HG03575 (cell line): ENCODE data around the gene TANK.
A peak's percentile ranks its signal among the peaks of the same experiment; 100 is the strongest.

ENCODE experiments used
- ATAC-seq: cut with Tn5 transposase; IDR thresholded peaks from one replicate; pipeline ENCODE4 v1.9.1; 2021; ENCODE audit not compliant: unreplicated experiment, insufficient number of reproducible peaks, low FRiP score; ENCODE audit errors: extremely low read depth

Gene TANK

GRCh38 chr2:161160226-161161073, at the start of gene TANK:
TSS of gene TANK (plus strand) at chr2:161160428. CDS start at chr2:161179663, 19,235 bp downstream.
- ATAC-seq: peak; percentile 70

DNA sequence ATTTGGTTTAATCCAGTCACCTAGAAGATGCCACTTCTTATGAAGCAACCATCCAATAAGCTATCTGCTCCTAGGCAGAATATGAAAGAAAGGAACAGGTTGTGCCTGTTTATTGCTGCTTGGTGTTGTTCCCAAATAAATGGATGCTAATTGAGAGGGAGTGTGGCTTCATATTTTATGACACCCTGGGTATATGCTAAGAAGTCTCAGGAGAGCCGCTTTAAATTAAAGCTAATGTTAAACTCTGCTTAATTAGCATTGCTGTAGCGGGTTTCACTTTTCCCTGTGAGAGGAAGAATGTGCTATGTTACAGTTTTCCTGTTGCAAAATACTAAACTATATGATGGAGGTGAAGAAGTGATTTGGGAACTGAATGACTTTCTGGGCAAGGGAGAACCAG, 48.7 kb upstream of the TANK start:
- ATAC-seq: no peak

- ATAC-seq: no peak
Observed at GRCh38 chr2:161112908-161113307, 47.3 kb upstream of the TANK start.

DNA sequence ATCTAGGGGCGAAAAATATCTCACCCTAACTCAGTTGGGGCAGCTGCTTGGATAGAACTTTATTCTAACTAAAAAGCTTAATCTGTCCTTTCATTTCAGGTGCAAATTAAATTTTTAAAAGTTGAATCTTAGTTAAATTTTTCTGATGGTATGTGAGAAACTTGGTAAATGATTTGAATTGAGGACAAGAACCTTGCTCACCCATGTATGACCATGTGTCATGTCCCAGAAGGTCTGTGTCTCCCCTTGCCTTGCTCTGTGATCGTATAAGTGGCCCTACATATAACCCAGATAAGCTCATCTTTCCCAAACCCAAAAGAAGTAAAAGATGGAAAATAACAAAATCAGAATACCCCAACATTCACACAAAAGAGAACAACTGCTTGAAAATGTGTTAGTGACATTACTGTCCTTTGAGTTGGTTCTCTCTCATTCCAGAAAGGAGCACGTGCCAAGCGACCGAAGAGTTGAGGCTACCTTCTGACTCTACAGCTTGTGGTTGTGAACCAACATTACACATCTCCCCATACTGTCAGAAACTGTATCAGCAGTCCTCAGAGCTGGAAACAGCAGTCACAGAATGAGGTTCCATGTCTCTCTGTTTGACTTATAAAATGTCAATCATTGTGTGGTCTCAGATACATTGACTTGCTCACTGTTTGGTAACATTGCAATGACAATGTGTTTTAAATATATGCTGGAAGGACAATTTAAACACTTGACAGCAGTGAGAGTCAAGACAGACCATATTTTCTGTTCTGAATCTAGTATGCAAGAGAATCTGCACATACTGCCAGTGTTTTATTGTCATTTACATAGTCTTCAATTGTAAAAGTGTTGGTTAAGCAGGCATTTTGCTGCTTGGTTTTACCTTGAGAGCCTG, 46.3 kb upstream of the TANK start:
- ATAC-seq: no peak

DNA sequence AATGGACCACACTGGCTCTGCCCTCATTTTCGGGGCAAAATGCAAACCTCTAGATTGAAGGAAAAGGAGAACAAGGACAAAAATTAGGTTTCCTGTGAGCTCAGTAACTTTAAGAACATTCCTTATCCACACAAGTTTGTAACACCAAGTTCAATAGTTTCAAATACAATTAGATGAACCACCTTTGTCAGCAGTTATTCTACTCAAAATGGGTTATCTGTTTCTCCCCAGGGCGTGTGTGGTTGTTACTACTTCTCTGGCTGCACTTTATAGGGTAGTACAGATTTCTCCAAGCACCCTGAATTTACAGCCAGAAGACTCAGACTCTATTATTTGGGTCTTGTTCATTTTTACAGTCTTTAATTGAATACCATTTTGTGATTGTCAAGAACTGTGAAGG, 45.0 kb upstream of the TANK start:
- no peak for ATAC-seq

GRCh38 chr2:161115605-161116380, 44.4 kb upstream of the TANK start:
- ATAC-seq: no peak

GRCh38 chr2:161116509-161116908, 43.7 kb upstream of the TANK start:
- no peak for ATAC-seq

- ATAC-seq: no peak
Observed at GRCh38 chr2:161117506-161117905, 42.7 kb upstream of the TANK start.

GRCh38 chr2:161118722-161119121, 41.5 kb upstream of the TANK start:
- ATAC-seq: no peak

GRCh38 chr2:161119483-161119882, 40.7 kb upstream of the TANK start:
- ATAC-seq: no peak

GRCh38 chr2:161120775-161121174, 39.5 kb upstream of the TANK start:
- no peak for ATAC-seq

DNA sequence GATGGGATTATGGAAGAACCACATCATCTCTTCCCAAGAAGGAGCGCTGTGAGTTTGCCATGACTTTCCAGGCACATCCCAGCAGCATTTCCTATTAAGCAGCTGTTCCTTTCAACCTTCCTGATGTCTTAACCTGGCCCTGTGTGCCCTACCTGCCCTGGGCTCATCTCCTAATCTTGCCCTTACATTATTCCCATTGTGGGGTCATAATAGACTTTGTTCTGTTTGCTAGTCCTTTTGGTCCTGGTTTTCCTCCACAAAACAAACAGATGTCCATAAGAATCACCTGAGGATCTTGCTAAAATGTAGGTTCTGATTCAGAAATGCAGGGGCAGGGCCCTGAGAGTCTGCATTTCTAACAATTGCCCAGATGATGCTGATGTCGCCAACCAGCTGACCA, 38.6 kb upstream of the TANK start:
- ATAC-seq: no peak

DNA sequence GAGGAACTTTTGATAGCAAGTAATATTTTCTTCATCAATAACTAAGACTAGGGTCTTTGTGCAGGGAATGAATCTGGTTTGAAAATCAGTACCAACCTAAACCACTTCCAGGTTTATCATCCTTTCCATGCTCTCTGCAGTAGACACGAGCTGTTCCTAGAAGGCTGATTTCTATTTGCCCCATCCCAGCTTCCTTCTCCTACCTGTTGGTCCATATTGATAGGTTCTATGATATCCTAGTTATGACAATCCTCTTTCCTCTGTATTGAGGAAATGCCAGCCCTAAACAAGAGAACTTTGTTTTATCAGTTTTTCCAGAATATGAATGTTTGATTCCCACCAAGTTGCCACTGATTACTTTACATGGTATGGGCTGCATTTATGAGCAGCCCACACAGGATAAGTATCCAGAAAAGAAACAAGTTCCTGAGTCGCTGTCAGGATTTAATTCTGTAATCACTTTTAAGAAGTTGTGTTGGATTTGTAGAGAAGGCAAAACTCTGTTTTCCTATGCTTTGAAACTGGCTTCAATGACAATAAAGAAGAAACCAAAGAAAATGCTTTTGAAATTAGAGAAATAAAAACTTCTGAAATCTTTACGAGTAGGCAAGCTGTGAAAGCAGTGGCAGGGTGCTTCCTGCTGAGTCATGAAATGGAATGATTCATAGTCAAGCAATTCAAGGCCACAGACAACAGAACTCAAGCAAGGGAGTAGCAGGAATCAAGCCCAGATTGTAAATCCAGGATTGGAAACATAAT, 37.3 kb upstream of the TANK start:
- ATAC-seq: no peak

- ATAC-seq: no peak
Observed at GRCh38 chr2:161123531-161124030, 36.6 kb upstream of the TANK start.

DNA sequence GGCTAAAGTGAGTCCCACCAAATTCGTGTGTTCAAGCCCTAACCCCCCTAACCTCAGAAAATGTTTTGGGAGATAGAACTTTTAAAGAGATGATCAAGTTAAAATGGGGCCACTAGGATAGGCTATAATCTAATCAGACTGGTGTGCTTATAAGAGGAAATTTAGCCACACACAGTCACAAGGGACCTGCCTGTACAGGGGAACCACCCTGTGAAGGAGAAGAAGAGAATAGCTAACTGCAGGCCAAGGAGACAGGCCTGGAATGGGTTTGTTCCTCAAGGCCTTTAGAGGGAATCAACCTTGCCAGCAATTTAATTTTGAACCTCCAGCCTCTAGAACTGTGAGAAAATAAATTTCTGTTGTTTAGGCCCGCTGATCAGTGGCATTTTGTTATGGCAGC, 36.0 kb upstream of the TANK start:
- ATAC-seq: no peak

DNA sequence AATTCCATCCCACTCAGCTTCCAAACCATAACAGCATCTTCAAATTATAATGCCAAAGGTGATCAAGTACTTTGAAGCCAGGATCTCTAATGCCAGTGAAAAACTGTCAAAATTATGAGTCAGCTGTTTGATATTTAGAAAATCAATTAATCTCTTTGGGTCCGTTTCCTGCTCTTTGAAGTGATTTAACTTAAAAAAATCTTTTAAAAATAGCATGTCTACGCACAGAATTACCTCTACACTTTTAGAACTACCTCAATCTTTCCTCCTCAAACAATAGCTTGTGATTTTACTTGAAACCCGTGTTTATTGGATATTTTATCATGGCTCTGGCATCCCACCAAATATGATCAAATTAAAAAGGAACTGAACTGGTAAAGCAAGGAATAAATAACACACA, 31.3 kb upstream of the TANK start:
- ATAC-seq: no peak

GRCh38 chr2:161130354-161130753, 29.9 kb upstream of the TANK start:
- no peak for ATAC-seq

GRCh38 chr2:161131074-161131680, 29.1 kb upstream of the TANK start:
- no peak for ATAC-seq
